HG02943 (cell line): ENCODE measurements around the gene YIPF4.
"Not testable (repeated sequence)": the region's sequence is repeated elsewhere in the genome, so short reads cannot be mapped to it uniquely, and the experiment has no call there.

ENCODE experiments used
- ATAC-seq: cut with Tn5 transposase; IDR thresholded peaks from one replicate; pipeline ENCODE4 v1.9.1; 2021; ENCODE audit warnings: mild to moderate bottlenecking, low read depth, moderate library complexity; ENCODE audit not compliant: unreplicated experiment

The YIPF4 gene

GRCh38 chr2:32277674-32278477 lies at the start of gene YIPF4:
YIPF4 (plus strand) TSS chr2:32277904; CDS start chr2:32278156, 252 bp downstream.
- ATAC-seq, result peak; percentile 100

- ATAC-seq, result no peak
Observed at GRCh38 chr2:32228181-32228580, 49.5 kb upstream of the YIPF4 start.

DNA sequence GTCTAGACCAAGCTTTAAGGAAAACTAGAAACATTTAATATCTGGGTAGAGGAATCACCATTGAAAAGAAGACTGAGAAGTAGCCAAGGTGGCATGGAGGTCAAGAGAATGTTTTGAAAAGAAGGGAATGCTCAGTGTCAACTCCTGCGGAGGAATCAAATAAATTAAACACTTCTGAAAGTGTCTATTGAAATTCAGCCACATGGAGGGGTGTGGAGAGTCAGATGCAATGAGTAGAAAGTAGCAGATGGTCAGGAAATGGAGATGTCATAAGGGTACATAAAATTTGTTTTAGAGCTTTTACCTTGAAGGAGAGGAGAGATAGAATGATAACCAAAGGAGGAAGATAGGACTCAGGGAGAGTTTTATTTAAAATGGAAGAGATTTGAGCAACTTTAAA lies 48.1 kb upstream of the YIPF4 start:
- no peak for ATAC-seq

DNA sequence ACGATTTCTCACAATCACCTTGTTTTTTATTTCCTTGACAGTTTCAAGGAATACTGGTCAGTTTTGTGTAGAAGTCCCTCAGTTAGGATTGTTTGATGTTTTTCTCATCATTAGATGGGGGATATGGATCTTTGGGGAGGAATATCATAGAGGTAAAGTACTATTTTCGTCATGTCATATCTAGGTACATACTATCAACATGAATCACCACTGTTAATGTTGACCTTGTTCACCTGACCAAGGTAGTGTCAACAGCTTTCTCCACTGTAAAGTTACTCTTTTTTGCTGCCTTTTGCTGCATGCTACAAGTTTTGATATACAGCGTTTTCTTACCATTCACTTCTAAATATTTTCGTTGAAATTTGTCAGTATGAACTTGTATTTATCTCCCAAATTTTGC lies 45.7 kb upstream of the YIPF4 start:
- ATAC-seq, result no peak

DNA sequence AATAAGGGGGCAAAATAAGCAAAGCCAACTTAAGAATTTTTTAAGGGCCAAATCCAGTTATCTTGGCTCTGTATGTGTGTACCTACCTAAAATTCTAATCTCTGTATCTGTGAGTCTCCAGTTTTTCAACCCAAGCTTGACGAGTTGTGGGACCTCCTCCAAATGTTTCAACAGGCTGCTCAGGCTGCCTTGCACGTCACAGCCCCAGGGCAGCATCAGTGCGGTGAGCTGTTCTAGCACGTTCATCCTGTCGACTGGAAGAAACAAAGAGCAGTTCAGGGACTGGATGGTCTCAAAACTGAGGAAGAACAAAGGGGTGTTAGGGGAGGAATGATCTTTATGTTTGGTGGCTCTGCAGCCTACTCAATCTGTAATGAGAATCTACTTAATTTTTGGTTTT lies 42.4 kb upstream of the YIPF4 start:
- no peak for ATAC-seq

DNA sequence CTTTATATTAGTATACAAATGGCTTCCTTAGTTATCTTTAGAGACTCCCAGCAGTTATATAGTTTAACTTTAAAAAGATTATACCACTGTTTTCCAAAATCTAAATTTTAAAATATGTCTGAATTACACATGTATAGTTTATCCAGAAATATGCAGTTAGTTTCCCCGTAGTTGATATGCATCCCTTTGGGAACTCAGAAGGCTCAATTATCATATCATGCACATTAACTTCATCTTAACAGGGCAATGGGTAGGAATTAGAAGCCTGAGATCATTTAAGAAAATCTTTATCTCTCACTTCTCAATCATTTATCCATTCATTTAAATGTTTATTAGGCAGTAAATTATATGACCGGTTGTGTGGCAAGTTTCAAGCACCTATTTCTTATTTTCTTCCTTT lies 40.2 kb upstream of the YIPF4 start:
- ATAC-seq, result no peak

GRCh38 chr2:32237996-32238395 lies 39.7 kb upstream of the YIPF4 start:
- ATAC-seq, result no peak

- ATAC-seq, result no peak
Observed at GRCh38 chr2:32242331-32242730, 35.4 kb upstream of the YIPF4 start.

DNA sequence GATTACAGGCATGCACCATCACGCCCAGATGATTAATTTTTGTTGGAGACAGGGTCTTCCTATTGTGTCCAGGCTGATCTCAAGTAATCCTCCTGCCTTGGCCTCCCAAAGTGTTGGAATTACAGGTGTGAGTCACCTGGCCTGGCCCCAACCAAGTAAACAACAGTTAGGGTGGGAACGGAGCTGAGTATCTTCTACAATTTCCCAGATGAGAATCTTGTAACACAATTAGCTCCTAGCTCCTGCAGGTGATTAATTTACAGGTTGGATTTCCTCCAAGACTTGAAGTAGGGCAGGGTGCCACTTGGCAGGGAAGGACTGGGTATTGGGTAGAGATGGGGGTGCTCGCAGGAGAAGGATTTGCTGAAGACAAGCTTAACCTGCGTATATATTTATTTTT lies 30.8 kb upstream of the YIPF4 start:
- no peak for ATAC-seq

DNA sequence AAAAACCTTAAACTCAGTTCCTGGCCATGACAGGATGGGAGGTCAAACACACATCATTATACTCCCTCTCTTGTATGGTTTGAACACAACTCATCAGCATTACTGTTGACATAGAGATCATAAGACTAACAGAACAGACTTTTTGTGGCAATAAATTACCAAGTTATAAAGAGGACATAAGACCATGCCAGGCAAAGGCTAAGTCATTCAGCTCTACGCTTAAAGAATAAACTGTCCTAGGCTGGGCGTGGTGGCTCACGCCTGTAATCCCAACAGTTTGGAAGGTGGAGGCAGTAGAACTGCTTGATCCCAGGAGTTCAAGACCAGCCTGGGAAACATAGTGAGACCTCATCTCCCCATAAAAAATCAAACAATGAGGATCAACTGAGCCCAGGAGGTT lies 29.4 kb upstream of the YIPF4 start:
- ATAC-seq, result no peak

DNA sequence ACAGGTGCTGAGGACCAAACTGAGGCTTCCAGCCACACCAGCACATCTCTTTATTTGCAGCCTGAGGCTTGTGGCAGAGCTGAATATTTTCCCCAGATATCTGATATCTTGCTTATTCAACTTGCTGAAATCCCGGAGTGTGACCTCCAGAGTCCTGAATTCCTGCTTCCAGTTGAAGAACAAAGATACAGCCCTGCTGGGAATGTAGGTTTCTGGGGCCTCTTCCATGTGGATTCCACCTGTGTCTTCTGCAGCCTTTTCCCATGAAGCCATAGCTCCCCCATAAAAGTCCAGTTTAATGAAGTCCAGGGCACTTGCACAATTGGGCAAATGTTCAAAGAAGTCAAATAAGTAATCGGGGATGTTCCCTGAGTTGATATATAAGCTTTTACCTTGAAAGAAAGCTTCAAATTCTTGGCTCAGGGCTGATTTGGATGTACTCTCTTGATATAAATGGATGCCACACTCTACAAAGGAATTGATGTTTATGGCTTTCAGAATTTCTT lies 27.9 kb upstream of the YIPF4 start:
- ATAC-seq, result no peak

DNA sequence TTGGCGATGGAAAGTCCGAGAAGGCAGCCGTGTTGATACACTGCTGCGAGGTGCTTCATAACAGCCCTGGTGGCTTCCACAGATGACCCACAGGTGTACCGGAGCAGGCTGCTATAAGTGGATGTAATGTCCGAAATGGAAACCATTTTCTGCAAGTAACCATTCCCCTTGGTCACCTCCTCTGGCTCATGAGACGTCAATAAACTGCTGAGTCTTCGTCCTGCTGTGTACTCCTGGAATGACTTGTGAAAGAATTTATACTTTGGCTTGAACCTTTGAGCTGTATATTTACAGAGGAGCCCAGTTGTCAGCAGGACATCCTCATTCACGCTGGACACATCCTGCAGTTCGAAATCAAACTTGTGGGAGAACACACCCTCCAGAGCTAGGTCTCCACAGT lies 27.4 kb upstream of the YIPF4 start:
- no peak for ATAC-seq

DNA sequence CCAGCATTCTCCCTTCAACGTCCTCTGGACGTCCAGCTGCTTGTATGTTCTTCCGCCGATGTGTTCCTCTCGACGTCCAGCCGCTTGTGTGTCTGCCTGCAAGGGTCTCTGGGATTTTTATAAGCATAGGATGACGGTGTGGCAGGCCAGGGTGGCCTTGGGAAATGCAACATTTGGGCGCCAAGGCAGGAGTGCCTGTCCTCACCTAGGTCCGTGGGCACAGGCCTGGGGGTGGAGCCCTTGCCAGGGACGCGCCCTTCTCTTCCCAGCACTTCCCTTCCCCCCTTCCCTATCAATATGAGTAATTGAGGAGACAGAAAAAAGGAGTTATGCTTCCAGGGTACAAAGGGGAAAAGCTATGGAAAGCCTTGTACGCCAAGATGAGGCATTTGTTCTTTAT lies 19.5 kb upstream of the YIPF4 start:
- ATAC-seq, result no peak

- no peak for ATAC-seq
Observed at GRCh38 chr2:32260376-32260775, 17.3 kb upstream of the YIPF4 start.

- no peak for ATAC-seq
Observed at GRCh38 chr2:32262105-32262504, 15.6 kb upstream of the YIPF4 start.

- ATAC-seq, result peak; percentile 74
Observed at GRCh38 chr2:32264422-32265105, 13.1 kb upstream of the YIPF4 start, which contains the start of gene NLRC4. NLRC4 (minus strand) TSS chr2:32264886; CDS start chr2:32256775, 8,111 bp downstream.

GRCh38 chr2:32271063-32271462 lies 6.6 kb upstream of the YIPF4 start:
- no peak for ATAC-seq

DNA sequence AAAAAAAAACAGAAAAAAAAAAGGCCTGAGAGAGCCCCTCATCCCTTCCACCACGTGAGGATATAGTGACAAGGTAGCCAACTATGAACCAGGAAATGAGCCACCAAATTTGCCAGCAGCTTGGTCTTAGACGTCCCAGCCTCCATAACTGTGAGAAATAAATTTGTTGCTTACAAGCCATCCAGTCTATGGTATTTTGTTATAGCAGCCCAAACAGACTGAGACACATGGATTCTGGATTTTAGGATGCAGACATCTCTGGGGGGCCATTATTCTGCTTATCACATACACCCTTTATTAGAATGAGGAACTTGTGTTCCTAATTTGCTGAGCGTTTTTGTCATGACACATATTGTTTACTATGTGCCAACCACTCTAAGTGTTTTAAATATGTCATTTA lies 5.4 kb upstream of the YIPF4 start:
- no peak for ATAC-seq

GRCh38 chr2:32274289-32274688 lies 3.4 kb upstream of the YIPF4 start:
- ATAC-seq, result no peak

GRCh38 chr2:32275790-32276189 lies 1.9 kb upstream of the YIPF4 start:
- not testable (repeated sequence) for ATAC-seq

GRCh38 chr2:32277363-32277673 lies 386 bp upstream of the YIPF4 start:
- ATAC-seq, result peak; percentile 14

GRCh38 chr2:32278478-32278853 lies 762 bp downstream of the YIPF4 start:
- no peak for ATAC-seq
